Ecto neural progenitor cell (in vitro differentiated cells): ENCODE measurements around the gene MTHFD2L.
"Not testable (repeated sequence)": the region's sequence is repeated elsewhere in the genome, so short reads cannot be mapped to it uniquely, and the experiment has no call there.

Experiments used
- DNase-seq: peaks from one replicate; pipeline ENCODE4 v3.0.0-alpha.2; 2018; ENCODE audit warnings: low spot score

MTHFD2L gene

DNA sequence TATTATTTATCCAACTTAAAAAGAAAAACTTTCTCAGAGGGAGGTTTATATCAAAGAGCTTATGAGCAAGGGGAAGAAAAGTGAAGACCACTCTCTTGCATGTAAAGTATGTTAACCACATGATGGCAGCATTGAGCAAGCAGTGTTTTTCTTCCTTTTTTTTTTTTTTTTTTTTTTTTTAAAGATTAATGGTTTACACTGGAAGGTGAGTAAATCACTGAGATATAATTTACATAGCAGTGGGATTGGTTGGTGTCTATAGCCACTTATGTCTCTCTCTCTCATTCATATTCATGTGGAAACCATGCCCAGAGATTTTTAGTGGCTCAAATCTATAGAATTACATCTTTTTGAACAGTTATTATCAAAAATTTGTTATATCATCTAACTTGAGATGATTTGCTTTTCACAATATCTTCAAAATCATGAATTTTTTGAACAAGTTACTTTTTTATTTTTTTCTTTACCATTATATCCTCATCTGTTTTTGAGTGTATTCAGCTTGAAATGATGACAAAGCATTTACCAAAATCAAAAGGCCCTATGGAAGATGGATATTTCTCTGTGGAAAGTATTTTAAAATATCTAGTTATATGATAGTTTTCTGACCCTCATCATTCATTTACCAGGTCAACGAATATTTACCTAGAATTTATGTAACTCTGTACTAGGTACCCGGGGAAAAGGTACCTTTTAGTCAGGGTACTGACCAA lies 31.6 kb downstream of the MTHFD2L start:
- no peak for DNase-seq

GRCh38 chr4:74190332-74190731 lies 32.4 kb downstream of the MTHFD2L start:
- DNase-seq, result no peak

GRCh38 chr4:74190919-74191397 lies 33.0 kb downstream of the MTHFD2L start:
- no peak for DNase-seq

- DNase-seq, result no peak
Measured at GRCh38 chr4:74197080-74197479, 39.2 kb downstream of the MTHFD2L start.

DNA sequence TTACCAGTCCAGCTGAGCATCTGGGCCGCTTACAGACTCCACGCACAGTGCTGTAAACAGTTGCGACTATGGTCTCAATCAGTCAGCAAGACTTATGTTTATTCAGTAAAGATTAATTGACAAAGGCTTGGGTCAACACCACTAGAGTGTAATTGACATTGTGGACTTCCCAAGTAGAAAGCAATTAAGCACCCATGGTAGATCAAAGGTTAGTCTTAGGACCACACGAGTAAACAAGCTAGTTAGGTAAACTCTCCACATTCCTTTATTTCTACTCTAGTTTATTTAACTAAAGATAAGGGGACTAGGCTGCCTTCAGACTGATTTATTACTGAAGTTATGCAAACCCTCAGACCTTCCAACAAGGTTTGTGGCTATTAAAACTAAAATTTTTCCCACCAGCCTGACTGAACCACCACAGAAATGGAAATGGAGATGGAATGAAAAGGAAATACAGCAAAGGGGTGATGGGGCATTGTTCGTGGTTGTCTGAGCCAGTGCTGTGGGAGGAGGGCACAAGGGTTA lies 44.2 kb downstream of the MTHFD2L start:
- no peak for DNase-seq

GRCh38 chr4:74203467-74203866 lies 45.5 kb downstream of the MTHFD2L start:
- no peak for DNase-seq

GRCh38 chr4:74205046-74205445 lies 47.1 kb downstream of the MTHFD2L start:
- no peak for DNase-seq

- DNase-seq, result no peak
Measured at GRCh38 chr4:74205559-74205958, 47.6 kb downstream of the MTHFD2L start.

DNA sequence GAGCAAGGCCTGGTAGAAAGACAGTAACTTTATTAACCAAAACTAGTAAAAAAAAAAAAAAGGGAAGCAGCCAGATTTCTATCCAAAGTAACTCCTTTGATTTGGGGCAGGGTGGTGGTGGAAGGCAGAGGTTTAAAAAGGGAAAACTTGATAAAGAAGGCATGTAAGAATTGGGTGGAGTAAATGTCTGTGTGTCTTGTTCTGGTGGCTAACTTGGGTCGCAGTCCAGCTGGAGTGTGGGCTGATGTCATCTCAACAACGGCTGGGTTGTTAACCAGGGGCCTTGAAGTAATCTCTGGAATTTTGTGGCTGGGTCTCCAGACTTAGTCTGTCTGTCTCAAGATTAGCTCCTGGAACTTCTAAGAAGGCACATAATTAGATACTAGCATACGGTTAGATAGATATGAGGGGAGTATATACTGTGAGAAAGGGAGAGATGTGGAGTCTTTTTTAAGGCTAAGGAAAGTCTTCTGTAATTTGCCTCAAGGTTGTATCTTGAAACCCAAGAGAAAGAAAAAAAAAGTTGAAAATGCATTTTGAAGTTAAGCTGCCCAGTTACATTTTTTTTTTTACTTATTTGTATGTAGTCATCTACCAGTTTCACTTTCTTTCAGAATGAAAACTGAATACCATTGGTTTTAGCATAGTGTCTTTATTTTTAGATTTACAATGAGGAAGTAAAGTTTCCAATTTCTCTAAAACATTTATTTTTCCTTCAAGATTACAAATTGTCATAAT lies 48.3 kb downstream of the MTHFD2L start:
- no peak for DNase-seq

DNA sequence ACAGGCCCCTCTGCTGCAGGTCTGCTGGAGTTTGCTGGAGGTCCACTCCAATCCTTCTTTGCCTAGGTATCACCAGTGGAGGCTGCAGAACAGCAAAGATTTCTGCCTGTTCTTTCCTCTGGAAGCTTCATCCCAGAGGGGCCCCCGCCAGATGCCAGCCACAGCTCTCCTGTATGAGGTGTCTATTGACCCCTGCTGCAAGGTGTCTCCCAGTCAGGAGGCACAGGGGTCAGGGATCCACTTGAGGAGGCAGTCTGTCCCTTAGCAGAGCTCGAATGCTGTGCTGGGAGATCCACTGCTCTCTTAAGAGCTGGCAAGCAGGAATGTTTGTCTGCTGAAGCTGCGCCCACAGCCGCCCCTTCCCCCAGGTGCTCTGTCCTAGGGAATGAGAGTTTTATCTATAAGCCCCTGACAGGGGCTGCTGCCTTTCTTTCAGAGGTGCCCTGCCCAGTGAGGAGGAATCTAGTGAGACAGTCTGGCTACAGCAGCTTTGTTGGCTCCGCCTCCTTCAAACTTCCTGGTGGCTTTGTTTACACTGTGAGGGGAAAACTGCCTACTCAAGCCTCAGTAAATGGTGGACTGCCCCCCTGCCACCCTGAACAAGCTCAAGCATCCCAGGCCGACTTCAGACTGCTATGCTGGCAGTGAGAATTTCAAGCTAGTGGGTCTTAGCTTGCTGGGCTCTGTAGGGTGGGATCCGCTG lies 56.7 kb downstream of the MTHFD2L start:
- DNase-seq, result peak; percentile 48

GRCh38 chr4:74215236-74215635 lies 57.3 kb downstream of the MTHFD2L start:
- DNase-seq, result not testable (repeated sequence)

GRCh38 chr4:74217365-74217764 lies 59.4 kb downstream of the MTHFD2L start:
- no peak for DNase-seq

- DNase-seq, result no peak
Measured at GRCh38 chr4:74218201-74218600, 60.3 kb downstream of the MTHFD2L start.

- DNase-seq, result no peak
Measured at GRCh38 chr4:74219240-74219639, 61.3 kb downstream of the MTHFD2L start.

- no peak for DNase-seq
Measured at GRCh38 chr4:74223098-74223497, 65.2 kb downstream of the MTHFD2L start.

GRCh38 chr4:74223801-74224200 lies 65.9 kb downstream of the MTHFD2L start:
- DNase-seq, result no peak

- DNase-seq, result peak; percentile 76
Measured at GRCh38 chr4:74228691-74229640, 71.0 kb downstream of the MTHFD2L start.

GRCh38 chr4:74230902-74231499 lies 73.1 kb downstream of the MTHFD2L start:
- DNase-seq, result no peak

GRCh38 chr4:74235135-74235534 lies 77.2 kb downstream of the MTHFD2L start:
- DNase-seq, result no peak

GRCh38 chr4:74237425-74237966 lies 79.6 kb downstream of the MTHFD2L start:
- DNase-seq, result no peak

- no peak for DNase-seq
Measured at GRCh38 chr4:74244049-74244448, 86.1 kb downstream of the MTHFD2L start.
